Measurements from ENCODE around the gene AGK.
"Not testable (repeated sequence)": the region's sequence is repeated elsewhere in the genome, so short reads cannot be mapped to it uniquely, and the experiment has no call there.

AGK gene

DNA sequence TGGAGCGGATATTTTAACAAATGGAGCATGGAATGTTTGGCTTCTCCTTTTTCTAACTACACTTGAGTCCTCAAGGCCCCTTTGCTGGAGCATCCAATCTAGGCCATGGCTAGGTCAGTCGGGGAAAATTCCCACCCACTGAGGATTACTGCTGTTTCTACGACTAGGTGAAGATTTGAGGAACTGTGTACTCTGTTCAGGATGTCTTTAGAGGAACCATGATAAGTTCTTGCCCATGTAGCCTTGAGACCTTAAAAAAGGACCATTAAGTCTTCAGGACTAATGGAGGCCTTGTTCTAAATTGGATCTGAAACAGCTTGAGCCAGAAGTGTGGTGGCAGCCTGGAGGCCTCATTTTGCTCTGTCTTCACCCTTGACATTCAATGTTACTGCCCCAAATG, 6.2 kb downstream of the AGK start:
- DNase-seq: no peak

DNA sequence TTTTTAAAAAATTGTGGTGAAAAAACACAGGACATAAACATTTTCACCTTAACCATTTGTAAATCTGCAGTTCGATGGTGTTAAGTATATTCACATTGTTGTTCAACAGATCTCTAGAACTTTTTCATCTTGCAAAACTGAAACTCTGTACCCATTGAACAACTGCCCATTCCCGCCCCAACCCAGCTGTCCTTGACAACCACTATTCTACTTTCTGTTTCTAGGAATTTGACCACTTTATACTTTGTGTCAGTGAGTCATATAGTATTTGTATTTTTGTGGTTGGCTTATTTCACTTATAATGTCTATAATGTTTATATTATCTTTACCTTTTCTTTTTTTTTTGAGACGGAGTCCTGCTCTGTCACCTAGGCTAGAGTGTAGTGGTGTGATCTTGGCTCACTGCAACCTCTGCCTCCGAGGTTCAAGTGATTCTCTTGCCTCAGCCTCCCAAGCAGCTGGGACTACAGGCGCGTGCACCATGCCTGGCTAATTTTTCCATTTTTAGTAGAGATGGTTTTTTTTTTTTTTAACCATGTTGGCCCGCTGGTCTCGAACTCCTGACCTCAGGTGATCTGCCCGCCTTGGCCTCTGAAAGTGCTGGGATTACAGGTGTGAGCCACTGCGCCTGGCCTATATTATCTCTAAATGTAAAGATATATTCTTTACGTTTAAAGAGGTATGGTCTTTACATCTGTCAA, 6.8 kb downstream of the AGK start:
- not testable (repeated sequence) for DNase-seq

DNA sequence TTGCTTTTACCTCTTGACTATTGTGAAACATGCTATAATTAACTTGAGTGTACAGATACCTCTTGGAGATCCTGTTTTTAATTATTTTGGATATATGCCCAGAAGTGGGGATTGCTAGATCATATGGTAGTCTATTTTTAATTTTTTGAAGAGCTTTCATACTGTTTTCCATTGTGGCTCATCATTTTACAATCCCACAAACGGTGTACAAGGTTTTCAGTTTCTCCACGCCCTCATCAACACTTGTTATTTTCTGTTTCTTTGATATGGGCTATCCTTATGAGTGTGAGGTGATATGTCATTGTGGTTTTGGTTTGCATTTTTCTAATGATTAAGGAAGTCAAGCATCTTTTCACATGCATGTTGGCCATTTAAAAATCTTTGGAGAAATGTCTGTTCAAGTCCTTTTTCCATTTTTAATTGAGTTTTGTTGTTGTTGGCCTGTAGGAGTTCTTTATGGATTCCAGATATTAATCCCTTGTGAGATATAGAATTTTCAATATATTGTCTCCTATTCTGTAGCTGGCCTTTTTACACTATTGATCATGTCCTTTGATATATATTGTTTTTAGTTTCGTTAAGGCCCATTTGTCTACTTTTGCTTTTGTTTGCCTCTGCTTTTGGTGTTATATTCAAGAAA, 7.5 kb downstream of the AGK start:
- no peak for DNase-seq

DNA sequence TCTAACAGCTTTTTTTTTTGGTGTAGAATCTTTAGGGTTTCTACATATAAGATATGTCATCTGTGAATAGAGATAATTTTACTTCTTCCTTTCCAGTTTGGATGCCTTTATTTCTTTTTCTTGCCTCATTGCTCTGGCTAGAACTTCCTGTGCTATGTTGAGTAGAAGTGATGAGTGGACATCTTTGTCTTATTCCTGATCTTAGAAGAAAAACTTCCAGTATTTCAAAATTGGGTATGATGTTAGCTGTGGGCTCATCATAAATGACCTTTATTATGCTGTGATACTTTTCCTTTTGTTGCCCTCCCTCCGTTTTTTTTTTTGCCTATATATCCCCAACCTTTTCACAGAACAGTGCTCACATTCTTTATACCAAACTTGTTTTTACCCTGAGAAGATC, 8.8 kb downstream of the AGK start:
- no peak for DNase-seq

DNA sequence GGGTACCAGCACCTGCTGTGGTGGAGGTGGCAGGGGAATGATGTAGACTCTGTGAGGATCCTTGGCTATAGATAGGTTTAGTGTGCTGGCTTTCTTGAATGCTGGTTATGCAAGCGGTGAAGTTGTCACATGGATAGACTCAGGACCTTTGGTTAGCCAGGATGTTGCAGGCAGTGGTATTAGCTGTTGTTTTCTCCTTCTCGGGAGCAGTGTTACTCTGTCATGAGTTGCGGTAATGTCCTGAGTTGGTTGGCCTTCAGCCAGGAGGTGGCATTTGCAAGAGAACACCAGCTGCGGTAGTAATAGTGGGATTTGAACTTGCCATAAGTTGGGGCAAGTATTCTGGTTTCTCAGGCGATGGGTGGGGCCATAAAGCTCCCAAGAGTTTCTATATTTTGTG, 10.8 kb downstream of the AGK start:
- DNase-seq: no peak

DNA sequence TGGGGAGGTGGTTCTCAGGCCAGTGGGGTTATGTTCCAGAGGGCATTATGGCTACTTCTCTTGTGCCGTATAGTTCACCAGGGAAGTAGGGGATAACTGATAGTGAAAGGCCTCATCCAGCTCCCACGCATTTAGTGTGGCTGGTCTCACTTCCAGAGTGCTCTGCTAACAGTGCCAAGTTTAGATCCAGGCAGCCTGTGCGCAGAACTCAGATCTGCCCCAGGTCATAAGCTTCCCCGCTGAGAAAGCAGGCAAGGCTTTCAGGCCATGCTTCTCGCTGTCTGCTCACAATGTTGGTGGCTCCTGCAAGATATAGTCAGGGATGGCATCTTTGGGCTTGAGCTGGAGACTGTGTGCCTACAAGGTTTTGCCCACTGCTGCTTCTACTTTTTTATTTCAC, 11.3 kb downstream of the AGK start:
- DNase-seq: no peak

DNA sequence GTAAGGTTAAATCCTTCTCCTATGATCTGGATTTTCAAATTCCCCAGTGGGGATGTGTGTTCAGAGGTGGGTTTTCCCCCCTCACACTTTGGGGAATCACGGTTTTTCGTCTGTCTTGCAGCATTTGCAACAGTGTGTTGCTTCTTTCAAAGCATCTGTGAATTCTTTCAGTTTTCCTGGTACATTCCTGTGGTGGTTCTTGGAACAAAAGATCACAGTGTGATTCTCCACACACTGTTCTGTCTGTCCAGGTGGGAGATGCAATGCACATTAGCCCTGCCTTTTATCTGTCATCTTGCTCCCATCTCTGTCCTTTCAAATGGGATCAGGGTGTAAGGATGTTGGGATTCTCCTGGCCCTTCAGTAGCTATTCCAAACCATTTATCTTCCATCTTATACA, 11.8 kb downstream of the AGK start:
- no peak for DNase-seq

DNA sequence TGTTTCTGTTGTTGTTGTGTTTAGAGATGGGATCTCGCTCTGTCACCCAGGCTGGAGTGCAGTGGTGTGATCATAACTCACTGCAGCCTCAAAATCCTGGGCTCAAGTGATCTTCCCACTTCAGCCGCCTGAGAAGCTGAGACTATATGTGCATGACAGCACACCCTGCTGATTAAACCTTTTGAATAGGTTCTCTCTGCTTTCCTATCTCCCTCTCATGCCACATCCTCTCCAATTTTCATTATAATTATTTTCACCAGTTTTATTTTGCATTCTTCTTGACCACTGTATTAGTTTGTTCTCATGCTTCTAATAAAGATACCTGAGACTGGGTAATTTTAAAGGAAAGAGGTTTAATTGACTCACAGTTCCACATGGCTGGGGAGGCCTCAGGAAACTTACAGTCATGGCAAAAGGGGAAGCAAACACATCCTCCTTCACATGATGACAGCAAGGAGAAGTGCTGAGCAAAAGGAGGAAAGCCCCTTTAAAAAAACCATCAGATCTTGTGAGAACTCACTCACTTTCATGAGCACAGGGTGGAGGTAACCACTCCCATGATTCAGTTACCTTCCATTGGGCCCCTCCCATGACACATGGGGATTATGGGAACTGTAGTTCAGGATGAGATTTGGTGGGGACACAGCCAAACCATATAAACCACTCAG, 12.9 kb downstream of the AGK start:
- no peak for DNase-seq

DNA sequence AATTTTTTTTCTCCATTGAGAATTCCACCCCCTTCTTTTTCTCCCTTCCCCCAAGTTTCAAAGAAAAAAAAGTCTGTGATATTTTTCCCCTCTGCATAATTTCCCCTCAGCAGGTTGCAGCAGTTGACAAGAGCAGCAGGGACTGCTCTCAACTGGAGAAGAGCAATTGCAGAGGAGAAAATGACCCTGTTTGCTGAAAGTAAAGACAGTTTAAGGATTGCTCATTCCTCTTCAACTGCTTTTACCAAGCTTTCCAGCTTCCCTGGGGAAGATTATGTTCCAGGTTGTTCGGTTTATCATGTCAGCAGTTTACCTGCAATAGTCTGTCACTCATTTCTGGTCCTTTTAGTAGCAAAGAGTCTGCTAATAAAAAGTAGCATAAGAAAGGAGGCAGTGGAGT, 16.2 kb downstream of the AGK start:
- no peak for DNase-seq

DNA sequence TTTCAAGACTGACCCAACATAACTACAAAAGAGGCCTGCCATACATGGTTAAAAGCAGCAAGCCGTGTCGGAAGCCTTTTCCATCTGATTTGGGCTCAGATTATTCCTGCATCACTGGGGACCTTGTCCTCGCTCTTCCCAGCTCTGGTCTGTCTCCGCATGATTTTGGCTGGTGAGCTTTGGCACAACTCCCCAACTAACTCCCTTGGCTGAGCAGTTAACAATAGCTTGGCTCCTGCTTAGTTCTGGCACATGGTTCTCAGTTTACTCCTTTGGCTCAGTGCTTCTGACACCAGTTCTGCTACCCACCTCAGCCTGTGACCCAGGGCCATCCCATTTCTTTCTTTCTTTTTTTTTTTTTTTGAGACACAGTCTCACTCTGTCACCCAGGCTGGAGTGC, 17.0 kb downstream of the AGK start:
- no peak for DNase-seq

DNA sequence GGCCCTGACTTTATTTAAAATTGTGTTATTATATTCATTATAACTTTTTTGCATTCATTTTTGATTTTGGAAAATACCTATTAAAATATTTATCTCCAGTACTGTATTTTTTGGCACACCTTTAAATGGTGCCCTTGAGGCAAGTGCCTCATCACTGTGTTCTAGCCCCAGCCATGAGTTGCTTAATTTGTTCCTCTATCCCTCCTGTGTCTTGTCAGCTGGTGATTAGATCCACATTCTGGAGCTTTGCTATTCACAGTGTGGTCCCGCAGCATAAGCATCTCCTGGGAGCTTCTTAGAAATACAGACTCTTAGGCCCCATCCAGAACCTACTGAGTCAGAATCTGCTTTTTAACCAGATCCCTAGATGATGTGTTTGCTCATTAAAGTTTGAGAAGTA, 19.8 kb downstream of the AGK start:
- DNase-seq: no peak

DNA sequence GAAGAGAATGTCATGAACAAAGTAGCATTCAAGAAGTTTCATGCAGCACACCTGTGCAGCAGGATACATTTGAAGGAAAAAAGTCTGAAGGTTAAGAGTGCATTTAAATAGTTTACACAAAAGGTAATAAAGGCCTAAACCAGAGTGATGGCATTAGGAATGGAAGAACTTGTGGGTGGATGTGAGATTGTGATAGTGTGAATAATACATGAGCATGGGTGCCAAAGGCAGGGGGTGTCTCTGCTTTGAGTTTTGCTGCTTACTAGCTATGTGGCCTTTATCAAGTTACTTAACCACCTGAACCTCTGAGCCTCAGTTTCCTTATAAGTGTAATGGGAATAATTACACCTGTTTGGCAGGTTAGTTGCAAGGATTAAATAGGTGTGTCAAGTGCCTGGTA, 21.0 kb downstream of the AGK start:
- no peak for DNase-seq

DNA sequence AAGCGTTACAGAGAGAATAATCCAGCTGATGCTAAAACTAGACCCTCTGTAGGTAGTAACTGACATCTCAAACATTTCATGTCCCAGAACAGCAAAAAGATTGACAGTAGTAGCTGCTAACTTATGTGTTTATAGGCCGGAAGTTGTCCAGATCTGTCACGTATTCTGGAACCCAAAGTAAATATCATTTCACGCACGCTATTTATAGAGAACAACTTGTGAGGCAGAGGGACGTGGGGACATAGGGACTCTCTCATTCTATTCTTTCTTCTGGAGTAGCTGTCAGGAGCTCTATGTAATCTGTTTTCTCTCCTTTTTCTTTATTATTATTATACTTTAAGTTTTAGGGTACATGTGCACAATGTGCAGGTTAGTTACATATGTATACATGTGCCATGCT, 22.3 kb downstream of the AGK start:
- DNase-seq: no peak

DNA sequence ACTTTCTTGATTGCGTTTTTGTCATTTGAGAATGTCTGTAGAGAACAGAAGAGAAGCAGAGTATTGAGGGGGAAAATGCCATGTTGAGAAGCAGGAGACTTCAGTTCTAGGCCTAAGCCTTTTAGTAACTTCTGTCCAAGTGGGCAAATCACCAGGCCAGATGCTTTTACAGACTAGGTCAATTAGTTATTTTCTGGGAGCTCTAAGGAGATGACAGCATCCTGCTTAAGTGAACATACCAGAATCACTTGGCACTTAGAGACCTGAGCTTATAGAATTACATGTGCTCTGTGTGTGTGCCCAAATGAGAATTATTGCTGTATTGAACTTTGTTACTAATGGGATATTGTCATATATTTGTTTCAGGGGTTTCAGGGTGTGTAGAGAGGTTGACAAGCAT, 24.0 kb downstream of the AGK start:
- no peak for DNase-seq

DNA sequence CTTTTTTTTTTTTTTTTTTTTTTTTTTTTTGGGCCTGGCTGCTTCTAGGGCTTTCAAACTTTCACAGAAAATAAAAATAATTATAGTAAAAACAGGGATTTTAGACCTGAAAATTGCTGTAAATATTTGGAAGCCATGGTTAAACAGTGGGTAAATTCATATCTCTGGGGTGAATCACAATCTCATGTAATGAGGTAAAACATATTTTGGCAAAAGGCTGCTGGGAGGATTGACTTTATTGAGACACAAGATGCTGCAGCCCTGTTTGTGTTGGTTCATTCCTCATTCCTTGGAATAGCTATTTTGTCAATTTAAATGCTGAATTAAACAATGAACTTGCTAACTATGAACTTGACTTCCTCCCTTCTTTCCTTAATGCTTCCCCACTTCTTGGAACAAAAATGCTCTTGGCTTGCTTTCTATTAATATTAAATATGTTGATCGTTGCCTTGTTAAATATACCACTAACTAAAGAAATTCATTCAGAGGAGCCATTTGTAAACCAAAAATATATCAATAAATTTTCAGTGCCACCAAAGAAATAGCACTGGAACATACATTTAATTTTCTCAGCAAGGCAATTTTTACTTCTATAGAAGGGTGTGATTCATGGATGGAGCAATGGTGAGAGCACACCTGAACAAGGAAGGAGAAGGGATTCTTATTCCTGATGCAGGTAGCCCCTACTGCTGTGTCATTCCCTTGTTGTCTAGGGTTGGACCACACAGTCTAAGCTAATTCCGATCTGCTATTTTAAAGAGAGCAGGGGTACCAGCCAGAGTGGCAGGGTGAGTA, 24.6 kb downstream of the AGK start:
- no peak for DNase-seq

DNA sequence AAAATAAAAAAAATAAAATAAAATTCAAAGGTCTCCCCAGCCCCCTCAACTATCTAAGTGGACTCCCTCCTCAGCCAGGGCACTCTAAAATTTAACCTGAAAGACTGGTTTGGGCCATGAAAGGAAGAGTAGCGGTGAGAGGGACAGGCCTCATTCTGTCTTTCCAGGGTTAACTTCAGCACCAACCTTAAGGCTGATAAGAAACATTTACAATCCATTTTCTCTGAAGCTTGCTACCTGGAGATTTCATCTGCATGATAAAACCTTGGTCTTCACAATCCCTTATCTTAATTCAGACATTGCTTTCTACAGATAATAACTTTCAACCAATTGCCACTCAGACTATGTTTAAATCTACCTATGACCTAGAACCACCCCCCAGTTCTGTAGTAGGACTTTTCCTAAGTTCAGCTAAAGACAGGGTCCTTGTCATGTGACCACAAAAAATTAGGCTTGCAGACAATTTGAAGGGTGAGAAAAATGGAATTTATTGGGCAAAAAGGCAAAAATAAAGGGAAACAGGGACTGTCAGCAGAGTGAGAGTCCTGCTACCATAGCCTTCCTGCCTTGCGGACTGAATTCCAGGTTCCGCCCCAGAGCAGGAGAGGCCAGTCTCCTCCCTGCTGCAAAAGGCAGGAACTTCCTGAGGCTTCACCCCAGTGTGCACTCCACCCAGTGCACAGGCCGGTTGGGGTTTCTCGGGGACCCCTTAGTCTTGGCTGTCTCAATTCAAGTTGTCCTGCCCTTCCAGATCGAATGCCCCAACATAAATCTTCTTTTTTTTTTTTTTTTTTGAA, 26.0 kb downstream of the AGK start:
- no peak for DNase-seq

DNA sequence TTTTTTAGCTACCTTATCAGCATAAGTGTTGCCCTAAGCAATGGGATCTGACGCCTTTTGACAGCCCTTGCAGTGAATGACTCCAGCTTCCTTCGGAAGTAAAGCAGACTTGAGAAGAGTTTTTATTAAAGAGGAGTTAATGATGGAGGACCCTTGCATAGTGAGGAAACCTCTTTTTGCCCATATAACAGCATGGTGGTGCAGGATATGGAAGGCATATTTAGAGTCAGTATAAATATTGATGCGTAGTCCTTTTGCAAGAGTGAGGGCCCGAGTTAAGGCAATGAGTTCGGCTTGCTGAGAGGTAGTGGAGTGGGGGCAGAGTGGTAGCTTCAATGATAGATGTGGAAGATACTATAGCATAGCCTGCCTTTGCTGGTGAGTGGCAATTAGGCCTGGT, 28.7 kb downstream of the AGK start:
- not testable (repeated sequence) for DNase-seq

DNA sequence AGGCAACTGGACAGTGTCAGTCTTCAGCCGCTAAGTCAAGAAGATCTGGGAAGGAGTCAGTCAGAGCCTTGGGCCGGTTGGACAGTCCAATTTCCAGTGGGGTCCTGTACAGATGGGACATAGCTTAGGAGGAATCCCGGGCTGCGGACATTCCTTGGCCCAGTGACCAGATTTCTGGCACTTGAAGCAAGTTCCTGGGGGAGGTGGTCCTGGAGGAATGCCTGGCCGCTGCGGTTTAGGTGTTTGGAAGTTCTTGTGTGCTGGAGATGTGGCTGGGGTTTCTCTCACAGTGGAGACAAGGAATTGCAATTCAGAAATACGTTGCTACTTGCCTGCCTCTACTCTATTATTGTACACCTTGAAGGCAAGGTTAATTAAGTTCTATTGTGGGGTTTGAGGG, 30.9 kb downstream of the AGK start:
- not testable (repeated sequence) for DNase-seq

DNA sequence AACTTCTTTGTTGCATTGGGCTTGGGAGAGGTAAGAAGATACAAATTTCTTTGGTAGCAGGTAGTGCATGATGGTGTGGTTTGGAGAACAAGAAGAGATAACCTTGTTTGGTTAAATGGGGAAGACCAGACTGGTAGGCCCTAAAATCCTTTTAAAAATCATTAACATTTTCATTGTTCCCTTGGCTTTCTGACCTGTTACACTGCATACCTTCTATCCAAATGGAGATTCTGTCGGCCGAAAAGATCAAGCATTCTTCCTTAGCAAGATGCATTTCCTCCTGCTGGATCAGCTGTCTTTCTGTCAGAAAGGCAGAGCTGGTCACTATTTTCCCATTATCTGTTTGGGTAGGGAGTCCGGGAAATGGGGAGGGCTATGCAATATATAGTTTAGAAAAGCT, 33.7 kb downstream of the AGK start:
- no peak for DNase-seq

DNA sequence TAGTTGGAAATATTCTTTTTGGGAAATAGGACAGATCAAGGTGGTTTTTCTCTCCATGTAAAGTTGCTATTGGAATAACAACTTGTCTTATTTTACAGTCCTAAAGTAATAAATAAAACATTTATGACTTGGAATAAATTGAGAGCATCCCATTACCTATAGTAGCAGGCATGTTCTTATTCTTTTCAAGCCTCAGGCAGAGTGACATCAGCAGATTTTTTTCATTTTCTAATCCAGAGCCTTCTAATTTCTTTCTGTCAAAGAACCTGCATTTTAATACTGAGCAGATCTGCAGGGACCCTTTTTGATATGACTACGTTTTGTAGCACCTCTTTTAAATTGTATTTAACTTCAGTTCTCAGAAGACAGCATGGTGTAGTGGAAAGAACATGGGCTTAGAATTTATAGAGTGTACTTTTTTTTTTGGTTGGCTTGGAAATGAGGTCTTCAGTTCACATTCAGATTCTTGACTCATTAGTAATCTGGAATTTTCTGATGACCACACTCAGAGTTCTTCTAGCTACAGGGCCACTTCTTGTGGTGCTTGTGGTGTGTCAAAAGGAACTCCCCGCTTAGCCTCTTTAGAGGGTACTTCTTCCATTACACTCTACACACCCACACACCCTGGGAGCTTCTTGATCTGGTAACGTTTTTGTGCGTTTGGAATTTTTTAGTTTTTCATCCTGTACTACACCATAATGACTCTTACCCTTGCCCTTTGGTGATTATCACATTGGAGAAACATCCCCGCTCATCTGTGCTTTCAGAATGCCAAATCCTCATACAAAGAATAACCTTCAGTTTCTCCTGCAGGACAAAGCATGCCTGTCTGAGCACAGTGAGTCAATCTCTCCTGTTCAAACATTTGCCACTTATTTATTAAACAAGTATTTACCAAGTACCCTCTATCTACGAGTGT, 34.6 kb downstream of the AGK start:
- DNase-seq: no peak

DNA sequence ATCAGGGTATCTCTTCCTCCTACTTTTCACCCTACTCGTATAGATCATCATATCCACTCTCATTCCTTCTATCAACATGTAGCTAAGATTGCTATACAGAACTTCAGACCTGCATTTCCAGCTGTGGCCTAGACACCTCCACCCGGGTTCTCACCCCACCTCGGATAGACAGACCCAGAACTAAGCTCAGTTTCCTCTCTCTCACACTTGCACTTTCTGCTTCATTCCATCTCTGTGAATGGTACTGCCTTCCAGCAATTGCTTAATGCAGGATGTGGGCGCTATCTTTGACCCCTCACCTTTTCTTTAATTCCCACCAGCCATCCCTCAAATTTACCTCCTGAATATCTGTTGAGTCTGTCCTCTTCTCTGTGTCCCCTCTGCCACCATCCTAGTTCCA, 35.7 kb downstream of the AGK start:
- no peak for DNase-seq

DNA sequence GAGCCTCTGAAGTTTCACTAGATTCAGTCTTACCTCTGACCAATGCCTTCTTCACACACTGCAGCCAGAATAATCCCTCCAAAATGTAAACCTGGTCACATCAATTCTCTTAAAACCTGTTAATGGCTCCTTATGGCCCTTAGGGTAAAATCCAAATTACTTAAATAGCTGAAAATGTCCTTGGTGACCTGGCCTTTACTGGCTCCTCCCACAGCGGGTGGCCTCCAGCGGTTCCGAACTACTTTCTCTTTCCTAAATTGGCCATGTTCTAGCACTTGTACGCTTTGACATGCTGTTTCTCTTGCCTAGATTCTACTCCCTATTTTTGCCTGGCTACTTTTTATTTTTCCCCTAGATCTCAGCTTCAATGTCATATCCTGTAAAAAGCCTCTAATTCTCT, 36.1 kb downstream of the AGK start:
- no peak for DNase-seq
